Measurements from ENCODE around the gene SDHB. TPM values are rescaled to one million over a fixed set of nuclear protein-coding genes. Genes with fewer than 3 reads are reported as not detected.

The SDHB gene
- total and polyA plus RNA-seq, 9 of the 15 experiments (the other 6 are each of a cell fraction or from before 2014, with no cell fraction given), result 207 to 554 (median 365) TPM

DNA sequence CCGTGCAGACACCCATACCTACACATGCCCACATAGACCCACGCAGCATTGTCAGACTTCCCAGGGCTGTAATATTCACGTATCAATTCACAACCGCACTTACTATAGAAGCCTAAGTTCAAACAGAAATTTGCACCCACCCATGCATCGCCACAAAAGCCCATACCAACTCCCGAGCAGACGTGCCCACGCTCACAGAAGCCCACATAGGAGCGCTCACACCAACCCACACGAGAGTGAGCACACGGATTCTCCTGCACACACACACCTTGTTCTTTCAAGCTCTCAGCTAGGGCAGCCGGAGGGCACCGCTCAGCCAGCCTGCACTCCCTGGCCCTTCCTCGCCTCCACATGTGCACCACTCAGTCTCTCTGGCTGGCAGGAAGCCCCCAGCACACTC is 78.0 kb downstream of the SDHB start (continued):
- TF ChIP-seq, protein P1, sequence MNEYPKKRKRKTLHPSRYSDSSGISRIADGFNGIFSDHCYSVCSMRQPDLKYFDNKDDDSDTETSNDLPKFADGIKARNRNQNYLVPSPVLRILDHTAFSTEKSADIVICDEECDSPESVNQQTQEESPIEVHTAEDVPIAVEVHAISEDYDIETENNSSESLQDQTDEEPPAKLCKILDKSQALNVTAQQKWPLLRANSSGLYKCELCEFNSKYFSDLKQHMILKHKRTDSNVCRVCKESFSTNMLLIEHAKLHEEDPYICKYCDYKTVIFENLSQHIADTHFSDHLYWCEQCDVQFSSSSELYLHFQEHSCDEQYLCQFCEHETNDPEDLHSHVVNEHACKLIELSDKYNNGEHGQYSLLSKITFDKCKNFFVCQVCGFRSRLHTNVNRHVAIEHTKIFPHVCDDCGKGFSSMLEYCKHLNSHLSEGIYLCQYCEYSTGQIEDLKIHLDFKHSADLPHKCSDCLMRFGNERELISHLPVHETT (CRISPR knock-in tag; conservative IDR thresholded peaks at IDR 0.05 in 1 of 2, IDR thresholded peaks at IDR 0.05 in 1 of 2), result no peak
- TF ChIP-seq, protein P2, sequence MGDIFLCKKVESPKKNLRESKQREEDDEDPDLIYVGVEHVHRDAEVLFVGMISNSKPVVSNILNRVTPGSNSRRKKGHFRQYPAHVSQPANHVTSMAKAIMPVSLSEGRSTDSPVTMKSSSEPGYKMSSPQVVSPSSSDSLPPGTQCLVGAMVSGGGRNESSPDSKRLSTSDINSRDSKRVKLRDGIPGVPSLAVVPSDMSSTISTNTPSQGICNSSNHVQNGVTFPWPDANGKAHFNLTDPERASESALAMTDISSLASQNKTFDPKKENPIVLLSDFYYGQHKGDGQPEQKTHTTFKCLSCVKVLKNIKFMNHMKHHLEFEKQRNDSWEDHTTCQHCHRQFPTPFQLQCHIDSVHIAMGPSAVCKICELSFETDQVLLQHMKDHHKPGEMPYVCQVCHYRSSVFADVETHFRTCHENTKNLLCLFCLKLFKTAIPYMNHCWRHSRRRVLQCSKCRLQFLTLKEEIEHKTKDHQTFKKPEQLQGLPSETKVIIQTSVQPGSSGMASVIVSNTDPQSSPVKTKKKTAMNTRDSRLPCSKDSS (IDR thresholded peaks at IDR 0.05; ENCODE audit: low read depth, partially characterized antibody), result no peak
- TF ChIP-seq ASH1L (IDR thresholded peaks at IDR 0.05; ENCODE audit: borderline replicate concordance, low read depth, partially characterized antibody) (no peak), SRF (CRISPR knock-in tag; IDR thresholded peaks at IDR 0.05) (no peak), XRCC5 (IDR thresholded peaks at IDR 0.05; ENCODE audit: low read depth, low read length) (no peak), DDX20 (tag; IDR thresholded peaks at IDR 0.05; ENCODE audit: low read depth) (no peak), CHD1 (IDR thresholded peaks at IDR 0.05; ENCODE audit: low read length) (no peak), RB1 (IDR thresholded peaks at IDR 0.05; ENCODE audit: low read depth) (no peak)
- TF ChIP-seq, protein P3, sequence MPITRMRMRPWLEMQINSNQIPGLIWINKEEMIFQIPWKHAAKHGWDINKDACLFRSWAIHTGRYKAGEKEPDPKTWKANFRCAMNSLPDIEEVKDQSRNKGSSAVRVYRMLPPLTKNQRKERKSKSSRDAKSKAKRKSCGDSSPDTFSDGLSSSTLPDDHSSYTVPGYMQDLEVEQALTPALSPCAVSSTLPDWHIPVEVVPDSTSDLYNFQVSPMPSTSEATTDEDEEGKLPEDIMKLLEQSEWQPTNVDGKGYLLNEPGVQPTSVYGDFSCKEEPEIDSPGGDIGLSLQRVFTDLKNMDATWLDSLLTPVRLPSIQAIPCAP (CRISPR knock-in tag; IDR thresholded peaks at IDR 0.05; ENCODE audit: borderline replicate concordance), result no peak
